ENCODE data around the gene RFPL3.

DNA sequence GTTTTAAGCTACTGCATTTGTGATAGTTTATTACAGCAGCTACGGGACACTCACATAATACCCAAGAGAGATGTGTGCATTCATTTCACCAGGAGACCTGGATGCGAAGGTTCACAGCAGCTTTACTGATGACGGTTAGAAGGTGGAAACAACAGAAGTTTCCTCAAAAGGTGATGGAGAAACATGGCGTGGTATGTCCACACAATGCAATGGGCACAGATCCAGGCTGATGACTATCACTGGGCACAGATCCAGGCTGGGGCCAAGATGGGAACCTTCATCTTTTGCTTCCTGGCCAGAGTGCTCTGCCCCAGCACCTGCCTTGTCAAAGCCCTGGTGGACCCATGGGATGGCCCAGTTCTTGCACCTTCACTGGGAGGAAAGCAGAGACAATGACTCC, 30.6 kb upstream of the RFPL3 start:
- no peak for TF ChIP-seq CTCF (IDR thresholded peaks at IDR 0.05)
- TF ChIP-seq SIN3A (IDR thresholded peaks at IDR 0.05; ENCODE audit: borderline replicate concordance, insufficient read depth, low read depth, low read length), result no peak
